ENCODE results near the gene SPOCK1. TPM values are rescaled to one million over a fixed set of nuclear protein-coding genes. Genes with fewer than 3 reads are reported as not detected.
"Not testable (repeated sequence)": the region's sequence is repeated elsewhere in the genome, so short reads cannot be mapped to it uniquely, and the experiment has no call there.

SPOCK1 gene
- total RNA-seq, 1 donor from 2014 or later, result 8.4 TPM

DNA sequence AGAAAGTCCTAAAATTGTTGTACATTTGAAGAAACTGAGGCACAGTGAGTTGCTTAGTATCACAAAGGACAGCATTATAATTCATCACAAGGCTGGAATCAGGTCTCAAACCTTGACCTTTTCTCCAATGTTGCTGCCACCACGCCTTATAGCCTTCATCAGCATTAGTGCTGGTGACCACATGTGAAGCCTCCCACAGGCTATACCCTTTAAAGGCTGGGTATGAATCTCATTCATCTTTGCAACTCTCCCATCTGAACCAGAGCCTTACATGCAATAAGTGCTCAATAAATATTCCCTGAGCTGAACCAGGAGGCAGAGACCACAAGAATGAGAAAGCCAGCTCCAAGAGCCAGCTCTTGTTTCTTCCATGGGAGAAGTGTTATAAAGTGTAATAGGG lies 104.7 kb downstream of the SPOCK1 start:
- ATAC-seq, result no peak

DNA sequence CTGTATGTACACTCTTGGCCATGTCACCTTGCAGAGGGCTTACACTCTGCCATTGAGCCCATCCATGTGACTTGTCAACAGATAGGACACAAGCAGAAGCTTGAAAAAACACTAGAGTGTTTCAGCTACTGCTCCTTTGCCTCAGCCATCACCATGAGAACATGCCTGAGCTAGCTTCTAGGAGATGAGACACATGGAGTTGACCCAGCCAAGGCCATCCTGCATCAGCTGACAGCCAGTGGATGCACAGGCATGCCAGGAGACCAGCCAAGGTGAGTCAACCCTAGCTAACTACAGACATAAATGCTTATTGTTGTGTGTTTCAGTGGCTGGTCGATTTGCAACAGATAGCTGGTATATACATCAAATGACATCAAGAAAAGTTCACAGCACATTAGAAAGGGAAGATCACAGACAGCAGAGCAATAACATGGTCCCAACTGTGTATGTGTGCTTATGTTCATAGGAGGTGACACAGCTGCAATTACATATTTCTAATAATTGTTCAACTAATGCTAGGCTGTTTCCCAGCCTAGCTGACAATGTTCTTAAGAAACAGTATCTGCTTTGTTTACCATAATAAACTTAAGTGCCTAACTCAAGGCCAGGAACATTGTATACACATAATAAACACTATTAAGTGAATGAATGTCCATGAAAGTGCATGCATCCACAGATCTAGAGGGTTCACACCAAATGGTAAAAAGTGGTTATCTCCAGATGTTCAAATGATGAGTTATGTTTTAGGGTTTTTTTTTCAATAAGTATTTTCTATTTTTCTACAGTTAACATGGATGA lies 105.7 kb downstream of the SPOCK1 start:
- ATAC-seq, result no peak
- Histone ChIP-seq H3K4me1 (no peaks in the 10 kb centered on the region), H3K27me3 (ENCODE audit: low read depth) (no peaks in the 10 kb centered on the region), H3K36me3 (no peaks in the 10 kb centered on the region), H3K4me3 (no peak overlapping the region), H3K27ac (no peak overlapping the region), H3K9me3 (no peaks in the 10 kb centered on the region)
- TF ChIP-seq CTCF (IDR thresholded peaks at IDR 0.05), result no peak
- no peak for DNase-seq
- intact Hi-C loops (cut with DNase I), result no loop called here

More for the DNA sequence above, 104.7 kb downstream of the SPOCK1 start:
- TF ChIP-seq CTCF (IDR thresholded peaks at IDR 0.05), result no peak
- Histone ChIP-seq H3K4me1 (no peaks in the 10 kb centered on the region), H3K9me3 (no peaks in the 10 kb centered on the region), H3K36me3 (no peaks in the 10 kb centered on the region), H3K4me3 (no peak overlapping the region), H3K27ac (no peak overlapping the region), H3K27me3 (ENCODE audit: low read depth) (no peaks in the 10 kb centered on the region)
- intact Hi-C loops (cut with DNase I), result no loop called here
- DNase-seq, result no peak

DNA sequence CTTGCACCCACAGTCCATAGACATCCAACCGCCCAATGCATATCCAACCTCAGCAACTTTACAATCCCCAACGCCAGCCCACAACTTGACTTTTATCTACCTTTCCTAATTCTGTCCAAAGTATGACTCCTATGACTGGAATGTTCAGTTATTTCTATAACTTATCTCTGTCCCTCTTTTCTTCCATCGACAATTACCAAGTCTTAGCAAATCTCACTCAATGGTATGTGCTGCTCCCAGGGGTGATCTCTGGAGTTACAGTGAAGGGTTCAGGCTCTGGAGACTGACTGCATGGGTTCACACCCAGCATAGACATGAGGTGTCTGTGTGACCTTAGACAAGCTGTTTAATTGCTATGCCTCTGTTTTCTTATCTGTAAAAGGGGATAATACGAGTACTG lies 106.9 kb downstream of the SPOCK1 start:
- DNase-seq (no peak), ATAC-seq (no peak)
- Histone ChIP-seq H3K4me3 (no peak overlapping the region), H3K27me3 (ENCODE audit: low read depth) (no peaks in the 10 kb centered on the region), H3K27ac (no peak overlapping the region), H3K36me3 (no peaks in the 10 kb centered on the region), H3K4me1 (no peaks in the 10 kb centered on the region), H3K9me3 (no peaks in the 10 kb centered on the region)
- TF ChIP-seq CTCF (IDR thresholded peaks at IDR 0.05), result no peak
- intact Hi-C loops (cut with DNase I), result no loop called here

DNA sequence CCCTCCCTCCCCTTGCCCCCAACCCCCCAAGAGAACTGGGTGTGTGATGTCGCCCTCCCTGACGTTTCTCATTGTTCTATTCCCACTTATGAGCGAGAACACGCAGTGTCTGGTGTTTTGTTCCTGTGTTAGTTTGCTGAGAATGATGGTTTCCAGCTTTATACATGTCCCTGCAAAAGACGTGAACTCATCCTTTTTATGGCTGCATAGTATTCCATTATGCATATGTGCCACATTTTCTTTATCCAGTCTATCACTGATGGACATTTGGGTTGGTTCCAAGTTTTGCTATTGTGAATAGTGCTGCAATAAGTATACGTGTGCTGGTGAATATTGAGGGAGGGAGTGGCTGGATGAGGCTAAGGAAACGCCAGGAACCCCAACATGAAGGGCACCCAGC lies 108.1 kb downstream of the SPOCK1 start:
- H3K27ac ChIP-seq; H3K9me3 ChIP-seq; intact Hi-C loops (cut with DNase I); DNase-seq; H3K27me3 ChIP-seq (ENCODE audit: low read depth); ATAC-seq; H3K36me3 ChIP-seq; H3K4me3 ChIP-seq; H3K4me1 ChIP-seq: not testable (repeated sequence)

- Histone ChIP-seq H3K36me3 (no peaks in the 10 kb centered on the region), H3K9me3 (no peaks in the 10 kb centered on the region), H3K27ac (no peak overlapping the region), H3K4me1 (no peaks in the 10 kb centered on the region), H3K27me3 (ENCODE audit: low read depth) (no peaks in the 10 kb centered on the region), H3K4me3 (no peak overlapping the region)
- no peak for TF ChIP-seq CTCF (IDR thresholded peaks at IDR 0.05)
- intact Hi-C loops (cut with DNase I), result no loop called here
- no peak for DNase-seq
- ATAC-seq, result no peak
Measured at GRCh38 chr5:137389042-137389441, 110.1 kb downstream of the SPOCK1 start.

- H3K9me3 ChIP-seq, result peaks cover 6% of the 10 kb centered on the region
- H3K4me3 ChIP-seq, result no peak overlapping the region
- no peak overlapping the region for H3K27ac ChIP-seq
- DNase-seq (no peak), ATAC-seq (no peak)
- TF ChIP-seq CTCF (IDR thresholded peaks at IDR 0.05), result no peak
- H3K36me3 ChIP-seq, result no peaks in the 10 kb centered on the region
- intact Hi-C loops (cut with DNase I), result no loop called here
- no peaks in the 10 kb centered on the region for H3K4me1 ChIP-seq
- H3K27me3 ChIP-seq (ENCODE audit: low read depth), result no peaks in the 10 kb centered on the region
Measured at GRCh38 chr5:137385064-137385463, 114.1 kb downstream of the SPOCK1 start.

Data from lower lobe of right lung (tissue), 2 donors.